Activated CD8-positive, alpha-beta memory T cell treated with anti-CD3 and anti-CD28 coated beads, Interleukin-2, amount 50 U/mL, for 4 hours (primary cell): Measurements from ENCODE around the gene NBEA.
"Not testable (repeated sequence)": the region's sequence is repeated elsewhere in the genome, so short reads cannot be mapped to it uniquely, and the experiment has no call there.

ENCODE experiments used
- DNase-seq: peaks from one replicate; pipeline ENCODE4 v3.0.0-alpha.2; 2020

Gene NBEA

DNA sequence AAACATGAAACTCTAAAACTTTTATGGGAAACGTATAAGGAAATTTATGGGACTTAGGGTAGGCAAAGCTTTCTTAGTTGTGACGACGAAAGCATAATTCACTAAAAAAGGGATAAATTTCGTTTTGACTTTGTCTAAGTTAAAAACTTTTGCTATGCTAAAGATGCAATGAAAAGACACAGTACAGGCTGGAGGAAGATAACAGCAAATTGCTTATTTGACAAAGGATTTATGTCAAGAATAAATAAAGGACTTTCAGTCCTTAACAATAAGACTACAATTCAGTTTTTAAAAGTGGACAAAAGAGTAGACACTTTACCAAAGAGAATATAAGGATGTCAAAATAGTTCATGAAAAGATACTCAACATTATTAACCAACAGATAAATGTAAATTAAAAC is 150.2 kb downstream of the NBEA start:
- DNase-seq = no peak

DNA sequence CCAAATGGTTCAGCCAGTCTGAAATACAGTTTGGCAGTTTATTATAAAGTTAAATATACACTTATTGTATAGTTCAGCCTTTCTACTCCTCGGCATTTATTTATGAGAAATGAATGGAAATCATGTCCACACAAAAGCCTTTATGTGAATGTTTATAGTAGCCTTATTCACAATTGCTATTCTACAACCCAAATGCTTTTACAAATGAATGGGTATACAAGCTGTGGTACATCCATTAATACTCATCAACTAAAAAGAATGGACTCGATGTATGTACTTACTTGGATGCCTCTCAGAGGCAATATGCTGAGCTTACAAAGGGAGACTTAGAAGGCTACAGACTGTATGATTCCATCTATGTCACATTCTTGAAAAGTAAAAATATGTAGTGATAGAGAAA is 150.7 kb downstream of the NBEA start:
- DNase-seq = no peak

DNA sequence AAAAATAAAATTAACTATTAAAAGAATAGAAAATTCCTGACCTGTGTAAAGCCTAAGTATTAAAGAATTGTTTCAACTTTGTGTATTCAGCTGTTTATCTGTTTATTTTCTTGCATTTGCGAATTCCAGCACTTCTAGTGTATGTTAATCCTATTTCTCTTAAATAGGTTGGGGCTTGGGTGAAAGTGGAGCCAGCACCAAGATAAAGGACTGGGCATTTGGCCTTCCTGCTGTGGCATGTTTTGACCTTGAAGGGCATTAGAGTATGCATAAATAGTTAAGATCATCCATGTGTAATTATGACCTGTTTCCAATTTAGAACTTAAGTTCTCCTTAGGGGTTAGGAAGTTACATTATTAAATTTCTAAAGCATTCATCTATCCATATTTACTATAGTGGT is 151.3 kb downstream of the NBEA start:
- DNase-seq = no peak

DNA sequence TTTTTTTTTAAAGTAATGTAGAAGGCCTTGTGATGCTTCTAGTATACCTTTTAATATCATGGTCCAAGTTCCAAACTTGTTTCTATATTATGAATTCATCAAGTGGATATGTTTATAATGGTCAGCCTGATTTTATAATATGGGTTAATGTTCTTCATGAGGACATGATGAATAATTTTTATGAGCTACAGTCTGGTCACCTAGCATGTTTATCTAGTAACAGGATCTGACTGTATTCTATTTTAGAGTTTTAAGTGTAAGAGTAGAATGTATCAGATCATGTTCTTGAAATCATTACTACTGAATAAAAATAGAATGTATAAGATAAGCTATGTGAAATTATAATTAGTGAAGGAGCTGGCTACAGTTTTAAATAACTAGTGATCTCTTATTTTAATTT is 164.7 kb downstream of the NBEA start:
- DNase-seq = not testable (repeated sequence)

GRCh38 chr13:35107535-35107934 is 165.5 kb downstream of the NBEA start:
- no peak for DNase-seq

GRCh38 chr13:35113612-35114011 is 171.5 kb downstream of the NBEA start:
- not testable (repeated sequence) for DNase-seq

GRCh38 chr13:35127466-35127865 is 185.4 kb downstream of the NBEA start:
- DNase-seq = no peak

- no peak for DNase-seq
These were observed 187.4 kb downstream of the NBEA start for GRCh38 chr13:35129500-35129899.

DNA sequence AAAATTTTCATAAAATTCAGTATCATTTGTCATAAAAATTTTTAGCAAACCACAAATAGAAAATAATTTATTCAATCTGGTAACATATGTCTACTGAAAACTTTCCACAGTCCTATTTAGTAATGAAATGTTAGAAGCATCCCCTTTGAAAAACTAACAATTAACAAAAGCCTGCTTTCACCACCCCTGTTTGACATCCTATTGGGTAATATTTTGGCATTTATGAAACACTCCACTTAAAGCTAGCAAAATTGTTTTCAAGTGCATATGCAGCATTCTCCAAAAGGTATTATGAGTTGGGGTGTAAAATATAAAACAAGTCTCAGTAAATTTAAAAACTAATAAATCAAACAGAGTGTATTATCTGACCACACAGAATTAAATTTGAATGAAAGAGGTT is 189.4 kb downstream of the NBEA start:
- no peak for DNase-seq

GRCh38 chr13:35136585-35136984 is 194.5 kb downstream of the NBEA start:
- DNase-seq = no peak

DNA sequence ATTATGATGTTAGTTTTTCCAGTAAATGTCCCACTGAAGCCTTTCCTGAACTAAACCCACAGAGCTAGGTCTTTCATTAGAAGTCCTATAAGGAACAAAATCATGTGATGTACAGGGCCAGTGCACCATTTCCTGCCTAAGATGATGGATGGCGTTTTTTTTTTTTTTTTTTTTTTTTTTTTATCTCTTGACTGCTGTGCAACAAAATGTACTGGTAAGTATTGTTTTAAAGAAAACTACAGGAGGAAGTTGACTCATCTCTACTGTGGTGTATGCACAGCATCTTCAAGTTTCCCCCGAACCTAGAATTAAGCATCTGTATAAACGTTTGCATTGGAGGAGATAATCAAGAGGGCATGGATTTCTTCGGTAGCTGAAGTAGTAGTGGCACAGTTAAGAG is 197.5 kb downstream of the NBEA start:
- no peak for DNase-seq

- no peak for DNase-seq
These were observed 198.3 kb downstream of the NBEA start for GRCh38 chr13:35140321-35140720.

- DNase-seq = no peak
These were observed 198.8 kb downstream of the NBEA start for GRCh38 chr13:35140831-35141230.

- DNase-seq = no peak
These were observed 201.1 kb downstream of the NBEA start for GRCh38 chr13:35143123-35143522.

GRCh38 chr13:35144166-35144890 is 202.3 kb downstream of the NBEA start:
- no peak for DNase-seq

GRCh38 chr13:35146686-35147085 is 204.6 kb downstream of the NBEA start:
- no peak for DNase-seq

DNA sequence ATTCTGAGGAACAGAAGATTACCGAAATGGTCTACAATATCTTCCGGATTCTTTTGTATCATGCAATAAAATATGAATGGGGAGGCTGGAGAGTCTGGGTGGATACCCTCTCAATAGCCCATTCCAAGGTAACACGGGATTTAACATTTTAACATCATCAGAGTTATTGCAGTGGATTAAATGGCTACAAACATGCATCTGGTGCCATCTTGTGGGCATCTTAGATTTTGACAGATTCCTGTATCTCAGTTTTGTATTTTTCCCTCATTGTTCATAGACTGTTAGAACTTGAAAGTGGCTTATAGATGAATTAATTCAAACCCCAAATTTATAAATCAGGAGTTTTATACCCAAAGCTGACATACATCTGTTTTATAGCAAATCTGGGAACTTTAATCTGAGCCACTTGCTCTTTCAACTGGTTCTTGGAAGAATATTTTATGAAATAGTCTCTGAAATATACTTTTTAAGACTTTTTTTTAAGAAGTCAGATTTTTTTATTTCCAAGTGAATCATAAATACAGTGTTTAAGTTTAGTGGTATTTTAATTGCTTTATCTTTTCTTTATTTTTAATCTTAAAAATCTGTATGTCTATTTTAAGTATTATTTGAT is 215.2 kb downstream of the NBEA start:
- no peak for DNase-seq

DNA sequence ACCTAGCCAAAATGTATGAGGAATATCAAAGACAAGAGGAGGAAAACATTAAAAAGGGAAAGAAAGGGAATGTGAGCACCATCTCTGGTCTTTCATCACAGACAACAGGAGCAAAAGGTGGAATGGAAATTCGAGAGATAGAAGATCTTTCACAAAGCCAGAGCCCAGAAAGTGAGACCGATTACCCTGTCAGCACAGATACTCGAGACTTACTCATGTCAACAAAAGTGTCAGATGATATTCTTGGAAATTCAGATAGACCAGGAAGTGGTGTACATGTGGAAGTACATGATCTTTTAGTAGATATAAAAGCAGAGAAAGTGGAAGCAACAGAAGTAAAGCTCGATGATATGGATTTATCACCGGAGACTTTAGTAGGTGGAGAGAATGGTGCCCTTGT is 217.0 kb downstream of the NBEA start:
- no peak for DNase-seq

GRCh38 chr13:35160896-35161295 is 218.8 kb downstream of the NBEA start:
- no peak for DNase-seq

DNA sequence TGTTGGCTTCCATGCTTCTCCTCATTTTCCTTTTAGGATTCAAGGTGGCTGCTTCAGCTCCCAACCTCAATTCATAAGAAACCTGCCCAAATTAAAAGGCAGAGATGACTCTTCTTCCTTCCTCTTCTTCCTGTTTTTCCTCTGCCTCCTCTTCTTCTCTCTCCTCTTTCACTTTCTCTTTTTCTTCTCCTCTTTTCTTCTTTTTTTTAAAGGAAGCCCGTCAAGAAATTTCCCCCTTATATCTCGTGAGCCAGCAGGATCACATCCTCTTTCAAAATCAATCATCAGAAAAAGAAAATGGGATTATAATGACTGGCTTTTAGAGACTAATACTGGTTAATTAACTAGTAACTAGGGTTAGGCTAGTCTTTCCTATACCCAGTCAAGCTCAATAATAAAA is 220.3 kb downstream of the NBEA start:
- no peak for DNase-seq

DNA sequence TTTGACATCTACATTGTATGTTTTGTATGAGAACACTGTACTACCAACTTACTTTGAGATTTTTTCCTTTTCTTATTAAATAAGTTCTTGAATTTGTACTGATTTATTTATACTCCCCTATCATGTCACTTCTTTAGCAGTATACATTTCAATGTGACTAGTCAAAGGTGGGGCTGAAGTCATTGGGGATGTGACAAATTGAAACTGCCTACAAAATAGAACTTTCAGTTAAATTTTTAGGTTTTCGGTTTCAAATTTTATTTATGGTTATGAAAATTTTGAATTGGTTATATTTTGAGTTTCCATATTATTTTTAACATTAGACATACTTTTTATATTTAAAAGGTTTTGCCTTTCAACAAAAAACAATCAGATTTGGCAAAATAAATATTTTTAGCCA is 221.6 kb downstream of the NBEA start:
- no peak for DNase-seq

DNA sequence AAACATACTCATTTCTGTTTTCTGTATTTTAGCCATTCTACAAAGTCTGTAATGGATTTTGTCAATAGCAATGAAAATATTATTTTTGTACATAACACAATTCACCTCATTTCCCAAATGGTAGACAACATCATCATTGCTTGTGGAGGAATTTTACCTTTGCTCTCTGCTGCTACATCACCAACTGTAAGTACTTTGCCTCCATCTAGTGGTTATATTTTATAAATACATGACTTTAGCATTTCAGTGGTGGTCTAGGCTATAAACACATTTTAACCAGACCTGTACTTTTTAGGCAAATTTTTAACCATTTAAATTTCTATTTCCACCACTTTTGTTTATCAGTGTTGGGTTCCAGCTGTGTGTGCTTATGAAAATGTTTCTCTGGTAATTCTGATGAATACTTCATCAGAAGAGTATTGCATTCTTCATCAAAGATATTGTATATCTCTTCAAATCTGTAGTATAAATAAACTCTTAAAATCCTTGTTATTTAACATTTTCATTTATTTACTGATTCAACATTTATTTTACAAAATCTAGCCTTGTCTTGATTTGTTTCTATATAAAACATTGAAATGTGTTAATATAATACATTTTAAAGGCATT is 222.4 kb downstream of the NBEA start:
- DNase-seq = no peak

- DNase-seq = no peak
These were observed 223.1 kb downstream of the NBEA start for GRCh38 chr13:35165205-35165604.

- no peak for DNase-seq
These were observed 237.4 kb downstream of the NBEA start for GRCh38 chr13:35179494-35179893.
